ENCODE data around the gene MMP7. TPM values are rescaled to one million over a fixed set of nuclear protein-coding genes. Genes with fewer than 3 reads are reported as not detected.

MMP7 gene
- total RNA-seq, 1 donor from 2014 or later = not detected

DNA sequence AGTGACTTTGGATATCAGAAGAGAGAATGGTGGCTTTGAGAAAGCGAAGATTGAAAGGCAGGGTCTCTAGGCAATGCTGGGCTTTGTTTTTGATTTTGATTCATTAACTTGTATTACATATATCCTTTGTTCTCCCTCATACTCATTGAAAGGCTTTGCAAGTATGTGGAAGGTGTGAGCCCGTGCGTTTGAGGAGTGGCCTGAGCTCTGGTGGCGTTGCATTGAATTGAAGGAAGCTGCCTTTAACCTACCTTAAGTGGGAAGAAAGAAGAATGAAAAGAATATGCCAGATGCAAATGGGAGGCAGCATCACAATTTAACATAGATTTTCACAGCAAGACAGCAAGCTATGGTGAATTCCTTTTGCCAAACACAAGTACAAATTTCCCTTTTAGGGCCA lies 6.7 kb downstream of the MMP7 start:
- H3K9ac ChIP-seq = no peak overlapping the region
- no peaks in the 10 kb centered on the region for H3K4me1 ChIP-seq
- no peaks in the 10 kb centered on the region for H3K36me3 ChIP-seq
- no peaks in the 10 kb centered on the region for H3K9me3 ChIP-seq (ENCODE audit: low read depth)
- no peak overlapping the region for H3K4me3 Mint-ChIP-seq
- no peak overlapping the region for H2AFZ ChIP-seq (replicated peaks)
- H3K4me1 Mint-ChIP-seq = no peaks in the 10 kb centered on the region
- H3F3A ChIP-seq (ENCODE audit: low read depth) = no peaks in the 10 kb centered on the region
- H3K79me2 ChIP-seq (ENCODE audit: low read depth) = no peaks in the 10 kb centered on the region
- H4K20me1 ChIP-seq (ENCODE audit: low read depth) = no peaks in the 10 kb centered on the region
- TF ChIP-seq EZH2phosphoT487 (IDR thresholded peaks at IDR 0.05) (no peak), EZH2 (IDR thresholded peaks at IDR 0.05) (no peak)
- TF ChIP-seq, protein P1, sequence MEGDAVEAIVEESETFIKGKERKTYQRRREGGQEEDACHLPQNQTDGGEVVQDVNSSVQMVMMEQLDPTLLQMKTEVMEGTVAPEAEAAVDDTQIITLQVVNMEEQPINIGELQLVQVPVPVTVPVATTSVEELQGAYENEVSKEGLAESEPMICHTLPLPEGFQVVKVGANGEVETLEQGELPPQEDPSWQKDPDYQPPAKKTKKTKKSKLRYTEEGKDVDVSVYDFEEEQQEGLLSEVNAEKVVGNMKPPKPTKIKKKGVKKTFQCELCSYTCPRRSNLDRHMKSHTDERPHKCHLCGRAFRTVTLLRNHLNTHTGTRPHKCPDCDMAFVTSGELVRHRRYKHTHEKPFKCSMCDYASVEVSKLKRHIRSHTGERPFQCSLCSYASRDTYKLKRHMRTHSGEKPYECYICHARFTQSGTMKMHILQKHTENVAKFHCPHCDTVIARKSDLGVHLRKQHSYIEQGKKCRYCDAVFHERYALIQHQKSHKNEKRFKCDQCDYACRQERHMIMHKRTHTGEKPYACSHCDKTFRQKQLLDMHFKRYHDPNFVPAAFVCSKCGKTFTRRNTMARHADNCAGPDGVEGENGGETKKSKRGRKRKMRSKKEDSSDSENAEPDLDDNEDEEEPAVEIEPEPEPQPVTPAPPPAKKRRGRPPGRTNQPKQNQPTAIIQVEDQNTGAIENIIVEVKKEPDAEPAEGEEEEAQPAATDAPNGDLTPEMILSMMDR (IDR thresholded peaks at IDR 0.05) = no peak
- H3K9me3 Mint-ChIP-seq = no peaks in the 10 kb centered on the region
- no peak overlapping the region for H3K27ac ChIP-seq
- no peak overlapping the region for H3K27ac Mint-ChIP-seq
- no peaks in the 10 kb centered on the region for H3K36me3 Mint-ChIP-seq
- no peak overlapping the region for H3K4me2 ChIP-seq
- no peak for DNase-seq (ENCODE audit: low spot score)
- no peaks in the 10 kb centered on the region for H3K27me3 ChIP-seq
- H3K4me3 ChIP-seq = no peak overlapping the region
- peaks cover 2% of the 10 kb centered on the region for H3K27me3 Mint-ChIP-seq (ENCODE audit: insufficient read depth, low read depth)

DNA sequence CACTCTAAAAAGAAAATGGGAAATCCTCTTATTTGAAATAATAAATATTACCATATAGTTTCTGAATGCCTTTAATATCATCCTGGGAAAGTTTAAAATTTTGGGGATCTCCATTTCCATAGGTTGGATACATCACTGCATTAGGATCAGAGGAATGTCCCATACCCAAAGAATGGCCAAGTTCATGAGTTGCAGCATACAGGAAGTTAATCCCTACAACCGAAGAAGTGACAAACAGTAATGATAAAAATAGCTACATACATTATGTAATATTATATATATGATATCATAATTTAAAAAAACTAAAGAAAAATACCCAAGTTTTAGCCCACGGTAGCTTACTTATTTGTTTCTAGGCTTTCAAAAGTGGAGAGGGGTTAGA lies 7.4 kb downstream of the MMP7 start:
- H4K20me1 ChIP-seq (ENCODE audit: low read depth) = no peaks in the 10 kb centered on the region
- no peaks in the 10 kb centered on the region for H3K27me3 ChIP-seq
- no peaks in the 10 kb centered on the region for H3K79me2 ChIP-seq (ENCODE audit: low read depth)
- H3K4me1 Mint-ChIP-seq = no peaks in the 10 kb centered on the region
- no peaks in the 10 kb centered on the region for H3K4me1 ChIP-seq
- H3K36me3 Mint-ChIP-seq = no peaks in the 10 kb centered on the region
- no peak overlapping the region for H3K4me3 ChIP-seq
- DNase-seq (ENCODE audit: low spot score) = no peak
- no peaks in the 10 kb centered on the region for H3F3A ChIP-seq (ENCODE audit: low read depth)
- no peak overlapping the region for H3K4me2 ChIP-seq
- no peak overlapping the region for H3K4me3 Mint-ChIP-seq
- H3K9me3 Mint-ChIP-seq = no peaks in the 10 kb centered on the region
- no peaks in the 10 kb centered on the region for H3K9me3 ChIP-seq (ENCODE audit: low read depth)
- TF ChIP-seq EZH2phosphoT487 (IDR thresholded peaks at IDR 0.05) = no peak
- no peaks in the 10 kb centered on the region for H3K36me3 ChIP-seq
- peaks cover 2% of the 10 kb centered on the region for H3K27me3 Mint-ChIP-seq (ENCODE audit: insufficient read depth, low read depth)
- no peak overlapping the region for H2AFZ ChIP-seq (replicated peaks)
- H3K9ac ChIP-seq = no peak overlapping the region
- no peak overlapping the region for H3K27ac Mint-ChIP-seq
- H3K27ac ChIP-seq = no peak overlapping the region

DNA sequence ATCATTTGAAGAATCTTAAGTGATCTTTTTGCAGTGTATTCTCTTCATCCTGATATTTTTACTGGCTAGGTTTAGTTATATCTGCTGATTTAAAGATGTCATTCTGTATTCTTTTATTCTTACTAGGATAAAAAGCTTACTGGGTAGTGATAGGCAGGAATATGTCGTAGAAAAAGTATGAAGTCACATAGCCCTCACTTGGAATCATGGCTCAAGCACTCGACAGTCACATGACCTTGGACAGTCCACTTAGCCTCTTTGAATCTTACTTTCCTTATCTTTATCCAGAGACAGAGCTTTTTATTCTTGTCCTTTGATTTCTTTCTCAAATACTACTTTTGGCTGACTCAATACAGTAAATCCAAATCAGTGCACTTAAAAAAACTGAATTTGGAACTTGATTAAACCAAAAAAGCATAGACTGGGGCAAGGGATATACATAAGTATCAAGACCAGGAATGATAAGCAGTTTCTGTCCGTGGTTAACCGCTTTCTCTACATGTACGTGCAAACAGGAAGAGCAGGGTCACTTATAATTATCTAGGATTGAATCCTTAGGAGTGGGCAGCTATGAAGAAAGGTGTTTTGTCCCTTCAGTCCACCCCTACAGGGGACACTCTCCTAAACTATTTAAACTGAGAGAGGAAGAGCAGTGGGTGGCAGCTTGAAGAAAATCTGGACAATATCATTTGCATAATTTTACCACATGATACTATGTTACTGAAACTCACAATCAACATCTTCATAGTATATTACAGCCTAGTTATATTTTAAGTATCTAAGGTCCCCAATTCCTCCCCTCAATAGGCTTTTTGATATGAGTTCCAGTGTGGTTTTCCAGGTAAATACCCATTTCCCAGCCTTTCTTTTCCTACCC lies 8.0 kb downstream of the MMP7 start:
- Histone ChIP-seq H3K9ac (no peak overlapping the region), H3K27me3 (no peaks in the 10 kb centered on the region), H3K79me2 (ENCODE audit: low read depth) (no peaks in the 10 kb centered on the region), H4K20me1 (ENCODE audit: low read depth) (no peaks in the 10 kb centered on the region), H2AFZ (replicated peaks) (no peak overlapping the region), H3F3A (ENCODE audit: low read depth) (no peaks in the 10 kb centered on the region), H3K4me3 (no peak overlapping the region), H3K27ac (no peak overlapping the region), H3K4me2 (no peak overlapping the region), H3K9me3 (ENCODE audit: low read depth) (no peaks in the 10 kb centered on the region), H3K4me1 (no peaks in the 10 kb centered on the region), H3K36me3 (no peaks in the 10 kb centered on the region)
- H3K27me3 Mint-ChIP-seq (ENCODE audit: insufficient read depth, low read depth) = peaks cover 2% of the 10 kb centered on the region
- no peaks in the 10 kb centered on the region for H3K36me3 Mint-ChIP-seq
- H3K9me3 Mint-ChIP-seq = no peaks in the 10 kb centered on the region
- H3K4me3 Mint-ChIP-seq = no peak overlapping the region
- TF ChIP-seq, protein P1 (IDR thresholded peaks at IDR 0.05) = no peak
- TF ChIP-seq EZH2phosphoT487 (IDR thresholded peaks at IDR 0.05) (no peak), EZH2 (IDR thresholded peaks at IDR 0.05) (no peak)
- H3K4me1 Mint-ChIP-seq = no peaks in the 10 kb centered on the region
- no peak overlapping the region for H3K27ac Mint-ChIP-seq
- DNase-seq (ENCODE audit: low spot score) = no peak

DNA sequence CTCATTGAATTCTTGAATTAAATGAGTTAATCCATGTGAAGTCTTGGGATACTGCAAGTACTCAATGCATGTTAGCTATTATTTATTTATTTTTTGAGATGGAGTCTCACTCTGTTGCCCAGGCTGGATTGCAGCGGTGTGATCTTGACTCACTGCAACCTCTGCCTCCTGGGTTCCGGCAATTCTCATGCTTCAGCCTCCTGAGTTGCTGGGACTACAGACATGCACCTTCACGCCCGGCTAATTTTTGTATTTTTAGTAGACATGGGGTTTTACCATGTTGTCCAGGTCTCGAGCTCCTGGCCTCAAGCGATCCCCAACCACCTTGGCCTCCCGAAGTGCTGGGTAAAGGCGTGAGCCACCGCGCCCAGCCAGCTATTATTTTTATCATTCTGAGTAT lies 9.4 kb downstream of the MMP7 start:
- H3F3A ChIP-seq (ENCODE audit: low read depth) = no peaks in the 10 kb centered on the region
- H3K9ac ChIP-seq = no peak overlapping the region
- H3K4me3 Mint-ChIP-seq = no peak overlapping the region
- no peak overlapping the region for H3K4me2 ChIP-seq
- peaks cover 2% of the 10 kb centered on the region for H3K27me3 Mint-ChIP-seq (ENCODE audit: insufficient read depth, low read depth)
- no peak overlapping the region for H3K27ac ChIP-seq
- no peak overlapping the region for H3K27ac Mint-ChIP-seq
- H3K4me1 Mint-ChIP-seq = no peaks in the 10 kb centered on the region
- H4K20me1 ChIP-seq (ENCODE audit: low read depth) = no peaks in the 10 kb centered on the region
- H3K9me3 ChIP-seq (ENCODE audit: low read depth) = no peaks in the 10 kb centered on the region
- no peaks in the 10 kb centered on the region for H3K27me3 ChIP-seq
- no peak for TF ChIP-seq EZH2phosphoT487 (IDR thresholded peaks at IDR 0.05)
- no peak for TF ChIP-seq EZH2 (IDR thresholded peaks at IDR 0.05)
- TF ChIP-seq, protein P1 (IDR thresholded peaks at IDR 0.05) = no peak
- H2AFZ ChIP-seq (replicated peaks) = no peak overlapping the region
- no peak overlapping the region for H3K4me3 ChIP-seq
- DNase-seq (ENCODE audit: low spot score) = no peak
- no peaks in the 10 kb centered on the region for H3K36me3 ChIP-seq
- H3K4me1 ChIP-seq = no peaks in the 10 kb centered on the region
- H3K79me2 ChIP-seq (ENCODE audit: low read depth) = no peaks in the 10 kb centered on the region
- H3K9me3 Mint-ChIP-seq = no peaks in the 10 kb centered on the region
- no peaks in the 10 kb centered on the region for H3K36me3 Mint-ChIP-seq

Data from neural progenitor cell (in vitro differentiated cells).